ENCODE data around the gene ADPGK.

- TF ChIP-seq, protein P1, sequence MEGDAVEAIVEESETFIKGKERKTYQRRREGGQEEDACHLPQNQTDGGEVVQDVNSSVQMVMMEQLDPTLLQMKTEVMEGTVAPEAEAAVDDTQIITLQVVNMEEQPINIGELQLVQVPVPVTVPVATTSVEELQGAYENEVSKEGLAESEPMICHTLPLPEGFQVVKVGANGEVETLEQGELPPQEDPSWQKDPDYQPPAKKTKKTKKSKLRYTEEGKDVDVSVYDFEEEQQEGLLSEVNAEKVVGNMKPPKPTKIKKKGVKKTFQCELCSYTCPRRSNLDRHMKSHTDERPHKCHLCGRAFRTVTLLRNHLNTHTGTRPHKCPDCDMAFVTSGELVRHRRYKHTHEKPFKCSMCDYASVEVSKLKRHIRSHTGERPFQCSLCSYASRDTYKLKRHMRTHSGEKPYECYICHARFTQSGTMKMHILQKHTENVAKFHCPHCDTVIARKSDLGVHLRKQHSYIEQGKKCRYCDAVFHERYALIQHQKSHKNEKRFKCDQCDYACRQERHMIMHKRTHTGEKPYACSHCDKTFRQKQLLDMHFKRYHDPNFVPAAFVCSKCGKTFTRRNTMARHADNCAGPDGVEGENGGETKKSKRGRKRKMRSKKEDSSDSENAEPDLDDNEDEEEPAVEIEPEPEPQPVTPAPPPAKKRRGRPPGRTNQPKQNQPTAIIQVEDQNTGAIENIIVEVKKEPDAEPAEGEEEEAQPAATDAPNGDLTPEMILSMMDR (IDR thresholded peaks at IDR 0.05) = no peak
- TF ChIP-seq ZFX (IDR thresholded peaks at IDR 0.05; ENCODE audit: borderline replicate concordance) = no peak
Observed at GRCh38 chr15:72800833-72801481, 17.4 kb upstream of the ADPGK start.
